Ovary (tissue), 3 donors: ENCODE data around the gene ATP2B2.

Experiments
- POLR2A ChIP-seq: fragments of 450-650 bp; IDR thresholded peaks from one replicate; pipeline ENCODE4 v1.6.1; 2017; ENCODE audit warnings: antibody characterized with exemption, mild to moderate bottlenecking, moderate library complexity
- TF ChIP-seq, protein P1 (sequence below), 3 donors: fragments of 450-650 bp in 2 of 3; fragments of 200-600 bp in 1 of 3; IDR thresholded peaks; one replicate each; pipeline versions ENCODE4 v1.5.1 to v1.8.0; 2016 to 2022; ENCODE audit warnings: antibody characterized with exemption in 3 of 3, mild to moderate bottlenecking in 1 of 3
- donor health status: DM: no; HTN: no; CAD: no.

DNA sequence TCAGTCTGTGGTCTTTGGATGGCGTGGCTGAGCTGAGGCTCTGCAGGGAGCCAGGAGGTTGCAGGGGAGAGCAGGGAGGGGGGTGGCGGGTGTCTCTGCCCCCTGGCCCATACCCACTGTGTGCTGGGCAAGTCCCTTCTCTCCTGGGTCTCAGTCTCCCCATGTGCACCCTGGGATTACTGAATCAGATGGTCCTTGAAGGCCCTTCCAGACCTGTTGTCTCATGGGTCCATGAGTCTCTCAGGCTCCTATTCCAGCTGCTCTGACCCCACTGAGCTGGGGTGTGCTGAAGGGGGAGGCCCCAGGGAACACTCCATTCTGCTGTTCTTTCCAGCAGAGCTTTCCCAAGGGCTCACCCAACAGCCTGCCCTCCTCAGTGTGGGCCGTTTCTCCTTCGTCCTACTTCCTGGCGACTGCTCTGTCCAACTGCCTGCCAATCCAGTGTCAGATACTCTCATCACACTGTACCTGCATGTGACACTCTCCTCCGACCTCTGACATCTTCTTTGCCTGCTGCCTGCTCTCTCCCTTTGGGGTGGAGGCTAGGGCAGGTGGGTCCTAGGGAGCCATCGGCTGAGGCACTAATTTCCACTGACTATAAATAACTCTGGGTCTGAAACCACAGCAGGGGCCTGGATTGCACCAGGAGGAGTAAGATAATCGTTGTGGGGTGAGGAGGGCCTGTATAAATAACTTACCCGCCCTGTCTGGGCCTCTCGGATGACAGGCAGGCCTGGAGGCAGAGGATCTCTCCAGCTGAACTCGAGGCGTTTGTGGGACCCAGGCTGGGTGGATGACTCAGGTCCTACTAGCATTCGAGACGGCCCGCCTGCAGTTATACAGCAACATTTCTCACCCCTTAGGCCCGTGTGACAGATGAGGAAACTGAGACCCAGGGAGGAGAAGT is 67.1 kb downstream of the ATP2B2 start:
- TF ChIP-seq, protein P1, sequence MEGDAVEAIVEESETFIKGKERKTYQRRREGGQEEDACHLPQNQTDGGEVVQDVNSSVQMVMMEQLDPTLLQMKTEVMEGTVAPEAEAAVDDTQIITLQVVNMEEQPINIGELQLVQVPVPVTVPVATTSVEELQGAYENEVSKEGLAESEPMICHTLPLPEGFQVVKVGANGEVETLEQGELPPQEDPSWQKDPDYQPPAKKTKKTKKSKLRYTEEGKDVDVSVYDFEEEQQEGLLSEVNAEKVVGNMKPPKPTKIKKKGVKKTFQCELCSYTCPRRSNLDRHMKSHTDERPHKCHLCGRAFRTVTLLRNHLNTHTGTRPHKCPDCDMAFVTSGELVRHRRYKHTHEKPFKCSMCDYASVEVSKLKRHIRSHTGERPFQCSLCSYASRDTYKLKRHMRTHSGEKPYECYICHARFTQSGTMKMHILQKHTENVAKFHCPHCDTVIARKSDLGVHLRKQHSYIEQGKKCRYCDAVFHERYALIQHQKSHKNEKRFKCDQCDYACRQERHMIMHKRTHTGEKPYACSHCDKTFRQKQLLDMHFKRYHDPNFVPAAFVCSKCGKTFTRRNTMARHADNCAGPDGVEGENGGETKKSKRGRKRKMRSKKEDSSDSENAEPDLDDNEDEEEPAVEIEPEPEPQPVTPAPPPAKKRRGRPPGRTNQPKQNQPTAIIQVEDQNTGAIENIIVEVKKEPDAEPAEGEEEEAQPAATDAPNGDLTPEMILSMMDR (IDR thresholded peaks at IDR 0.05) = no peak
- no peak for TF ChIP-seq POLR2A
